Body of pancreas (tissue), 4 donors: ENCODE measurements around the gene CYCS.
"Not testable (repeated sequence)": the region's sequence is repeated elsewhere in the genome, so short reads cannot be mapped to it uniquely, and the experiment has no call there.

Source experiments
- POLR2A ChIP-seq, 3 donors: fragments of 450-650 bp; IDR thresholded peaks; one replicate each; pipeline ENCODE4 v1.6.1; 2016; ENCODE audit warnings: antibody characterized with exemption in 3 of 3, mild to moderate bottlenecking in 2 of 3
- TF ChIP-seq, protein P1 (sequence below), 7 experiments: fragments of 450-650 bp in 4 of 7; fragments of 200-600 bp in 3 of 7; sonication (generic) in 3 of 7; IDR thresholded peaks; one replicate each; pipeline ENCODE4 v1.5.1; 2016 to 2019; ENCODE audit warnings: antibody characterized with exemption in 7 of 7

DNA sequence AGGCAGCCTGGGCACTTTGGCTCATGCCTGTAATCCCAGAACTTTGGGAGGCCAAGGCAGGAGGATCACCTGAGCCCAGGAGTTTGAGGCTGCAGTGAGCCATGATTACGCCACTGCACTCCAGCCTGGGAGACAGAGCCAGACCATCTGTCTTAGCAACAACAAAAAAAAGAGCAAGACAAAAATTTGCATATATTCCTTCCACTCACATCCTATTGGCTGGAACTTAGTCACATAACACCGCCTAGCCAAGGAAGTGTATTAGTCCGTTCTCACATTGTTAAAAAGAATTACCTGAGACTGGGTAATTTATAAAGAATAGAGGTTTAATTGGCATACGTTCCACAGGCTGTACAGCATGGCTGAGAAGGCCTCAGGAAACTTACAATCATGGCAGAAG lies 43.0 kb downstream of the CYCS start:
- TF ChIP-seq, protein P1, sequence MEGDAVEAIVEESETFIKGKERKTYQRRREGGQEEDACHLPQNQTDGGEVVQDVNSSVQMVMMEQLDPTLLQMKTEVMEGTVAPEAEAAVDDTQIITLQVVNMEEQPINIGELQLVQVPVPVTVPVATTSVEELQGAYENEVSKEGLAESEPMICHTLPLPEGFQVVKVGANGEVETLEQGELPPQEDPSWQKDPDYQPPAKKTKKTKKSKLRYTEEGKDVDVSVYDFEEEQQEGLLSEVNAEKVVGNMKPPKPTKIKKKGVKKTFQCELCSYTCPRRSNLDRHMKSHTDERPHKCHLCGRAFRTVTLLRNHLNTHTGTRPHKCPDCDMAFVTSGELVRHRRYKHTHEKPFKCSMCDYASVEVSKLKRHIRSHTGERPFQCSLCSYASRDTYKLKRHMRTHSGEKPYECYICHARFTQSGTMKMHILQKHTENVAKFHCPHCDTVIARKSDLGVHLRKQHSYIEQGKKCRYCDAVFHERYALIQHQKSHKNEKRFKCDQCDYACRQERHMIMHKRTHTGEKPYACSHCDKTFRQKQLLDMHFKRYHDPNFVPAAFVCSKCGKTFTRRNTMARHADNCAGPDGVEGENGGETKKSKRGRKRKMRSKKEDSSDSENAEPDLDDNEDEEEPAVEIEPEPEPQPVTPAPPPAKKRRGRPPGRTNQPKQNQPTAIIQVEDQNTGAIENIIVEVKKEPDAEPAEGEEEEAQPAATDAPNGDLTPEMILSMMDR (IDR thresholded peaks at IDR 0.05): not testable (repeated sequence)
- not testable (repeated sequence) for TF ChIP-seq POLR2A (IDR thresholded peaks at IDR 0.05)
